Mesodermal cell (in vitro differentiated cells): ENCODE data around the gene MED13.
"Not testable (repeated sequence)": the region's sequence is repeated elsewhere in the genome, so short reads cannot be mapped to it uniquely, and the experiment has no call there.

Source experiments
- H3K27ac ChIP-seq: 2 replicates; pipeline ENCODE4 v1.7.0; 2013; ENCODE audit warnings: mild to moderate bottlenecking, low read depth, low read length, moderate library complexity; ENCODE audit not compliant: severe bottlenecking
- H3K36me3 ChIP-seq: 2 replicates; pipeline ENCODE4 v1.7.1; 2013; ENCODE audit warnings: mild to moderate bottlenecking, low read length, moderate library complexity; ENCODE audit not compliant: control insufficient read depth, insufficient read depth
- H3K4me1 ChIP-seq: one replicate; pipeline ENCODE4 v1.7.1; 2013; ENCODE audit warnings: mild to moderate bottlenecking, low read length; ENCODE audit not compliant: insufficient read depth, control insufficient read depth, poor library complexity, severe bottlenecking
- H3K4me3 ChIP-seq: 2 replicates; pipeline ENCODE4 v1.7.0; 2013; ENCODE audit warnings: low read length, control low read depth, mild to moderate bottlenecking; ENCODE audit not compliant: insufficient read depth, poor library complexity, severe bottlenecking; ENCODE audit errors: extremely low read depth
- H3K9me3 ChIP-seq: 2 replicates; pipeline ENCODE4 v1.7.1; 2013; ENCODE audit warnings: mild to moderate bottlenecking, low read length, moderate library complexity; ENCODE audit not compliant: control insufficient read depth
- WGBS, 2 experiments: methylation state at CpG; one replicate each; pipeline ENCODE4 v1.1.5; 2013; ENCODE audit warnings: missing lambda C conversion rate in 2 of 2; ENCODE audit not compliant: insufficient coverage in 2 of 2; 5-methylcytosine and 5-hydroxymethylcytosine counted together

MED13 gene

GRCh38 chr17:62030264-62030663, 34.8 kb downstream of the MED13 start:
- H3K4me3 ChIP-seq, result no peak overlapping the region
- H3K27ac ChIP-seq, result no peak overlapping the region
- peaks cover 96% of the 10 kb centered on the region for H3K36me3 ChIP-seq
- no peaks in the 10 kb centered on the region for H3K9me3 ChIP-seq
- H3K4me1 ChIP-seq, result no peaks in the 10 kb centered on the region
- 94 to 100% methylated on average over 2 to 6 of the region's 6 CpGs for WGBS, 2 experiments

GRCh38 chr17:62024866-62025265, 40.2 kb downstream of the MED13 start:
- no CpG with 5 or more reads among the region's 2 CpGs for WGBS, 2 experiments
- Histone ChIP-seq H3K4me1 (no peaks in the 10 kb centered on the region), H3K27ac (no peak overlapping the region), H3K36me3 (peaks cover 91% of the 10 kb centered on the region), H3K9me3 (no peaks in the 10 kb centered on the region), H3K4me3 (no peak overlapping the region)

- Histone ChIP-seq H3K36me3 (peaks cover 65% of the 10 kb centered on the region), H3K4me1 (no peaks in the 10 kb centered on the region), H3K9me3 (no peaks in the 10 kb centered on the region), H3K4me3 (no peak overlapping the region), H3K27ac (no peak overlapping the region)
Observed at GRCh38 chr17:62017912-62018311, 47.2 kb downstream of the MED13 start.

GRCh38 chr17:62017496-62017895, 47.6 kb downstream of the MED13 start:
- Histone ChIP-seq H3K36me3 (peaks cover 65% of the 10 kb centered on the region), H3K4me1 (no peaks in the 10 kb centered on the region)

GRCh38 chr17:62014526-62014925, 50.6 kb downstream of the MED13 start:
- 100% methylated on average over 1 of the region's 1 CpG; no CpG with 5 or more reads in 1 of the 2 experiments for WGBS, 2 experiments
- no peaks in the 10 kb centered on the region for H3K9me3 ChIP-seq
- no peak overlapping the region for H3K27ac ChIP-seq
- H3K36me3 ChIP-seq, result peaks cover 73% of the 10 kb centered on the region
- H3K4me3 ChIP-seq, result no peak overlapping the region
- H3K4me1 ChIP-seq, result no peaks in the 10 kb centered on the region

More at GRCh38 chr17:62017496-62017895, 47.6 kb downstream of the MED13 start:
- H3K4me3 ChIP-seq, result no peak overlapping the region
- no peak overlapping the region for H3K27ac ChIP-seq
- no peaks in the 10 kb centered on the region for H3K9me3 ChIP-seq
- WGBS, 2 experiments, result 80% methylated on average over 1 of the region's 1 CpG; no CpG with 5 or more reads in 1 of the 2 experiments

GRCh38 chr17:62009220-62009619, 55.9 kb downstream of the MED13 start:
- Histone ChIP-seq H3K36me3 (peaks cover 82% of the 10 kb centered on the region), H3K4me3 (no peak overlapping the region), H3K4me1 (no peaks in the 10 kb centered on the region), H3K27ac (no peak overlapping the region), H3K9me3 (no peaks in the 10 kb centered on the region)
- no CpG with 5 or more reads among the region's 1 CpG for whole genome bisulfite sequencing, 2 experiments

GRCh38 chr17:62008294-62008693, 56.8 kb downstream of the MED13 start:
- 100% methylated on average over 2 of the region's 5 CpGs; no CpG with 5 or more reads in 1 of the 2 experiments for WGBS, 2 experiments
- H3K36me3 ChIP-seq, result peaks cover 79% of the 10 kb centered on the region

GRCh38 chr17:62004388-62004787, 60.7 kb downstream of the MED13 start:
- peaks cover 68% of the 10 kb centered on the region for H3K36me3 ChIP-seq
- H3K4me3 ChIP-seq, result no peak overlapping the region
- H3K27ac ChIP-seq, result no peak overlapping the region
- H3K9me3 ChIP-seq, result no peaks in the 10 kb centered on the region
- H3K4me1 ChIP-seq, result no peaks in the 10 kb centered on the region

More at GRCh38 chr17:62008294-62008693, 56.8 kb downstream of the MED13 start:
- Histone ChIP-seq H3K27ac (no peak overlapping the region), H3K4me3 (no peak overlapping the region), H3K9me3 (no peaks in the 10 kb centered on the region), H3K4me1 (no peaks in the 10 kb centered on the region)

- H3K4me1 ChIP-seq, result not testable (repeated sequence)
Observed at GRCh38 chr17:62003141-62003540, 61.9 kb downstream of the MED13 start.

GRCh38 chr17:62001105-62001504, 64.0 kb downstream of the MED13 start:
- H3K27ac ChIP-seq, result no peak overlapping the region
- no peaks in the 10 kb centered on the region for H3K9me3 ChIP-seq
- no peak overlapping the region for H3K4me3 ChIP-seq
- peaks cover 55% of the 10 kb centered on the region for H3K36me3 ChIP-seq
- H3K4me1 ChIP-seq, result no peaks in the 10 kb centered on the region
- WGBS, 2 experiments, result 88 to 100% methylated on average over 2 of the region's 2 CpGs

More at GRCh38 chr17:62003141-62003540, 61.9 kb downstream of the MED13 start:
- 95 to 100% methylated on average over 2 to 3 of the region's 3 CpGs for whole genome bisulfite sequencing, 2 experiments
- not testable (repeated sequence) for H3K27ac ChIP-seq, H3K4me3 ChIP-seq, H3K9me3 ChIP-seq
- H3K36me3 ChIP-seq, result peaks cover 64% of the 10 kb centered on the region

- no peaks in the 10 kb centered on the region for H3K4me1 ChIP-seq
- no peak overlapping the region for H3K4me3 ChIP-seq
- 100% methylated on average over 2 of the region's 3 CpGs for WGBS, 2 experiments
- peaks cover 49% of the 10 kb centered on the region for H3K36me3 ChIP-seq
- no peak overlapping the region for H3K27ac ChIP-seq
- no peaks in the 10 kb centered on the region for H3K9me3 ChIP-seq
Observed at GRCh38 chr17:62000186-62000585, 64.9 kb downstream of the MED13 start.
